Measurements from ENCODE around the gene NLRP9.

DNA sequence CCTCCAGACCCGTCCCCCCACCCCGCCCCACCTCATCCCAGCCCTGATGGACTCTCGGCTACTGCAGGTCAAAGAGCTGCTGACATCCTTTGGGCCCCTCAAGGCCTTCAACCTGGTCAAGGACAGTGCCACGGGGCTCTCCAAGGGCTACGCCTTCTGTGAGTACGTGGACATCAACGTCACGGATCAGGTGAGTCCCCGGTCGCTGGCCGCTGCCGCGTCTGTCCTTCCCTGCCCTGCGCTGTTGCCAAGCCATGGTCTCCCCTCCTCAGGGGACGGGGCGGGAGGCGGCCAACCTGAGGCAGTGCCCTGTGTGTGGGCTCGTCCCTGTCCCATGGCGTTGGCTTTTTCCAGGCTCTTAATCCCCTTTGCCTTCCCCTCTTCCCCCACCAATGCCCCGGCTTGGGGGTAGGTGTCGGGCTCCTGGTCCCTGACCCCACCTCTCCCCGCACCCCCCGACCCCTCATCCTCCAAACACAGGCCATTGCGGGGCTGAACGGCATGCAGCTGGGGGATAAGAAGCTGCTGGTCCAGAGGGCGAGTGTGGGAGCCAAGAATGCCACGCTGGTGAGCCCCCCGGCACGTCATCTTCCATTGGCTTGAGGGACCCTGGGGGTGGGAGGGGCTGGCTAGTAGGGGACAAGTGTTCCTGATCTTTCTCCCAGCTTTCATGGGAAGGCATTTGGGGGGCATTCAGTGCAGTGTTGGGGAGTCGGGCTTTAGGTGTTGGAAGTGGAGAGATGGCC lies 69.4 kb downstream of the NLRP9 start:
- TF ChIP-seq, protein P1, sequence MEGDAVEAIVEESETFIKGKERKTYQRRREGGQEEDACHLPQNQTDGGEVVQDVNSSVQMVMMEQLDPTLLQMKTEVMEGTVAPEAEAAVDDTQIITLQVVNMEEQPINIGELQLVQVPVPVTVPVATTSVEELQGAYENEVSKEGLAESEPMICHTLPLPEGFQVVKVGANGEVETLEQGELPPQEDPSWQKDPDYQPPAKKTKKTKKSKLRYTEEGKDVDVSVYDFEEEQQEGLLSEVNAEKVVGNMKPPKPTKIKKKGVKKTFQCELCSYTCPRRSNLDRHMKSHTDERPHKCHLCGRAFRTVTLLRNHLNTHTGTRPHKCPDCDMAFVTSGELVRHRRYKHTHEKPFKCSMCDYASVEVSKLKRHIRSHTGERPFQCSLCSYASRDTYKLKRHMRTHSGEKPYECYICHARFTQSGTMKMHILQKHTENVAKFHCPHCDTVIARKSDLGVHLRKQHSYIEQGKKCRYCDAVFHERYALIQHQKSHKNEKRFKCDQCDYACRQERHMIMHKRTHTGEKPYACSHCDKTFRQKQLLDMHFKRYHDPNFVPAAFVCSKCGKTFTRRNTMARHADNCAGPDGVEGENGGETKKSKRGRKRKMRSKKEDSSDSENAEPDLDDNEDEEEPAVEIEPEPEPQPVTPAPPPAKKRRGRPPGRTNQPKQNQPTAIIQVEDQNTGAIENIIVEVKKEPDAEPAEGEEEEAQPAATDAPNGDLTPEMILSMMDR (IDR thresholded peaks at IDR 0.05; ENCODE audit: low read depth, low read length, poor library complexity, severe bottlenecking): no peak
- no peak for TF ChIP-seq EZH2phosphoT487 (IDR thresholded peaks at IDR 0.05; ENCODE audit: borderline replicate concordance, low read length)
